Small intestine (tissue), 7 donors: ENCODE data around the gene GGT6. TPM values are rescaled to one million over a fixed set of nuclear protein-coding genes. Genes with fewer than 3 reads are reported as not detected.

Source experiments
- DNase-seq, 2 donors: peaks; one replicate each; pipeline versions ENCODE4 v3.0.0 to v3.0.0-alpha.2; 2013
- FAIRE-seq: peaks from 2 replicates; lab custom pipeline; 2012; peaks lifted over from hg19 to GRCh38; lab: Jason Lieb, UNC
- H3K27ac ChIP-seq, 3 donors: one replicate each; pipeline ENCODE4 v1.5.1; 2013; ENCODE audit warnings: low read length in 2 of 3, mild to moderate bottlenecking in 2 of 3, control low read depth in 1 of 3, inconsistent platforms in 1 of 3, low read depth in 1 of 3, moderate library complexity in 1 of 3
- H3K27me3 ChIP-seq, 3 donors: one replicate each; pipeline ENCODE4 v1.6.1; 2013; ENCODE audit warnings: low read length in 3 of 3, inconsistent platforms in 1 of 3; ENCODE audit not compliant: control insufficient read depth in 3 of 3, insufficient read depth in 3 of 3
- H3K36me3 ChIP-seq, 3 donors: one replicate each; pipeline ENCODE4 v1.6.1; 2013; ENCODE audit warnings: low read length in 3 of 3, inconsistent platforms in 1 of 3, low read depth in 1 of 3, mild to moderate bottlenecking in 1 of 3, moderate library complexity in 1 of 3; ENCODE audit not compliant: control insufficient read depth in 3 of 3, insufficient read depth in 2 of 3
- H3K4me1 ChIP-seq, 3 donors: one replicate each; pipeline ENCODE4 v1.6.1; 2013; ENCODE audit warnings: low read length in 2 of 3, inconsistent platforms in 1 of 3, low read depth in 1 of 3, mild to moderate bottlenecking in 1 of 3, moderate library complexity in 1 of 3; ENCODE audit not compliant: control insufficient read depth in 3 of 3, insufficient read depth in 2 of 3
- H3K4me3 ChIP-seq, 3 donors: one replicate each; pipeline ENCODE4 v1.5.1; 2013; ENCODE audit warnings: low read length in 3 of 3, control low read depth in 1 of 3, inconsistent platforms in 1 of 3, low read depth in 1 of 3, mild to moderate bottlenecking in 1 of 3, moderate library complexity in 1 of 3
- H3K9me3 ChIP-seq, 2 donors: one replicate each; pipeline ENCODE4 v1.6.1; 2013; ENCODE audit warnings: low read depth in 1 of 2, low read length in 1 of 2; ENCODE audit not compliant: control insufficient read depth in 2 of 2, insufficient read depth in 1 of 2
- WGBS, 3 donors: extraction: QIAGEN DNeasy Blood & Tissue Kit; methylation state at CpG; one replicate each; pipeline ENCODE4 v1.1.7; 2013; 5-methylcytosine and 5-hydroxymethylcytosine counted together
- polyA plus RNA-seq, 4 donors: library from polyadenylated mRNA; stranded (reverse) in 3 of 4; unstranded in 1 of 4; fragments of 200-250 nt in 3 of 4; fragments of 120-200 nt in 1 of 4; gene quantifications; one replicate each; pipeline versions ENCODE4 v1.2.1 to v1.2.3, GENCODE V29; 2013
- donor health status: healthy with polysubstance abuse.
- donor health status: control.
- donor health status: control.
- donor health status: Bipolar disorder and iron deficiency.
- donor health status: healthy.

GGT6 gene
- polyA plus RNA-seq, 4 donors = 4.5 to 63.9 (median 21.4) TPM

DNA sequence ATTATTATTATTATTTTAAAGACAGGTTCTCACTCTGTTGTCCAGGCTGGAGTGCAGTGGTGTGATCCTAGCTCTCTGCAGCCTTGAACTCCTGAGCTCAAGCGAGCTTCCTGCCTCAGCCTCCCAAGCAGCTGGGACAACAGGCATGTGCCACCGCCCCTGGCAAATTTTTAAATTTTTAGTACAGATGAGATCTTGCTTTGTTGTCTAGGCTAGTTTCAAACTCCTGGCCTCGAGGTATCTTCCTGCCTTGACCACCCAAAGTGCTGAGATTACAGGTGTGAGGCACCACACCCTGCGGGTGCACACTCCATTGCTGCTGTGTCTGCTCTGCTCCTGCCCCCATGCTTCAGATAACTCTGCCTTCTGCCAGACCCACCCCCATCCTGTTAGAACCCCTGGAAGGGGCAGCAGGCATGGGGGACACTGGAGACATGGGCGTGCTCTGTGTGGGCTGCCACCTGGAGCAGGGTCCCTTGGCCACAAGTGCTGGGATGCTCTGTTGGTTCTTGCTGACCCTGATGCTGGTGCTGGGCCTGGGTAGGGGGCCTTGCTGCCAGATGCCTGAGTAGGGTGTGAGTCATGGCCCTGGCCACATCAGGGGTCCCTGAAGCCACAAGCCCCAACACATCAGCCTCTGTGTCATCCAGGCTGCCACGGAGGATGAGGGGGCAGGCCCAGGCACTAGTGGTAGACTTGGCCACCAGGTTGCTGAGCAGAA is 2.6 kb downstream of the GGT6 start:
- Histone ChIP-seq H3K4me1 (peaks cover 9 to 49% (median 11%) of the 10 kb centered on the region in 3 donors), H3K36me3 (peaks cover 0 to 17% (median 3%) of the 10 kb centered on the region in 3 donors), H3K4me3 (no peak overlapping the region), H3K27me3 (no peaks in the 10 kb centered on the region), H3K9me3 (no peaks in the 10 kb centered on the region), H3K27ac (no peak overlapping the region)
- no peak for DNase-seq
- WGBS, 3 donors = 79 to 88% (median 85%) methylated on average over 6 of the region's 6 CpGs
- FAIRE-seq = no peak

DNA sequence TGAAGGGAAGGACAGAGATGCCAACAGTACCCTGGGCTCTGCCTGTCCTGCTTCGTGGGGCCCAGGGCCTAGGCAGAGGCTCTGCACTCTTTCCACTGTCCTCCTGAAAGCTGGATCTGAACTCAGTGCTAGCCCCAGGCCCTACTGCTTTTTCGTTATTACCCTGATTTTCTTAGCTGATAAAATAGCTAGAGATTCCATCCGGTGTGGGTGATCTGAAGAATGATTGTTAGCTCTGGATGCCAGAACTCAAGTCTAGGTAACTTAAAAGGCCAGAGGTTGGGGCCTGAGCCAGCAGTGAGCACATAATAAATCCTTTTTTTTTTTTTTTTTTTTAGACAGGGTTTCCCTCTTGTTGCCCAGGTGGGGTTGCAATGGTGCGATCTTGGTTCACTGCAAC is 3.4 kb downstream of the GGT6 start:
- no peak overlapping the region for H3K4me3 ChIP-seq
- DNase-seq = no peak
- no peak overlapping the region for H3K27ac ChIP-seq
- 57 to 79% (median 71%) methylated on average over 4 of the region's 4 CpGs for WGBS, 3 donors
- peaks cover 0 to 25% (median 11%) of the 10 kb centered on the region in 3 donors for H3K36me3 ChIP-seq
- no peaks in the 10 kb centered on the region for H3K27me3 ChIP-seq
- H3K4me1 ChIP-seq = peaks cover 7 to 42% (median 11%) of the 10 kb centered on the region in 3 donors
- no peak for FAIRE-seq
- no peaks in the 10 kb centered on the region for H3K9me3 ChIP-seq

DNA sequence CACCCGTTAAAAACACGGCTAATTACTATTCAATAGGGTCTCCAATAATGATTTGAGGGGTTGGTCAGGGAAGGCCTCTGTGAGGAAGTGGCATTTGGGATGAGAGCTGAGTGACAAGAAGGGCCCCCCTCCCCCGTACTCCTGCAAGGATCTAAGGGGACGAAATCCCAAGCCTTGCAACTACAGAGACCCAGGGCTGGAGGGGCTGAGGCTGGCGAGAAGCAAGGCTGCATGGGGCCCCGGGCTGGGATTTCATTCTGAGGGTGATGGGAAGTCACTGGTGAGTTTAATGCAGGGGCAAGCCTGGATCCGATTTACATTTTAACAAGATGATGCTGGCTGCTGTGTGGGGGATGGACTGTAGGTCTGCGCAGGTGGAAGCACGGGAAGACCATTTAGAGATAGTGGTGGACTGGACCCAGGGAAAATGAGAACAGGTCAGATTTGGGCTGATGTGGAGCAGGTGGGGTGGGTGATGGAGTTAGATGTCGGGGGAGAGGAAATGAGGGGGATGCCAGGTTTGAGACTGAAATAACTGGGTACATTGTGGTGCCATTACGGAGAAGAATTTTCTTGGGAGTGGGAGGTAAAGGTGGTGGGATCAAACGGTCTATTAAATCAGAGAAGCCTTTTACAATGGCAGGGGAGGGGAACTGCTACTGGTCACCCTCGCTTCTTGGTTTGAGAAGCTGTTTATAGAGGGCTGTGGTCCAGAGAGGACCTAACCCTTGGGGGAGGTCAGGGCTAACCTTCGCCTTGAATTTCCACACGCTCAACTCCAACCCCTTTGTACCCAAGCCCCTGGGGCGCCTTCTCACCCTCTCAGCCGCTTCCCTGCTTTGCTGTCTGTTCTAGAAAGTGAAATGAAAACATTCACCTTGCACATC is 4.3 kb downstream of the GGT6 start:
- Histone ChIP-seq H3K27me3 (no peaks in the 10 kb centered on the region), H3K4me3 (peak overlapping the region in 2 of 3 donors; percentile 68 to 88), H3K9me3 (no peaks in the 10 kb centered on the region), H3K27ac (peak overlapping the region; percentile 76 to 85 (median 77)), H3K36me3 (peaks cover 4 to 32% (median 17%) of the 10 kb centered on the region in 3 donors), H3K4me1 (peaks cover 6 to 34% (median 11%) of the 10 kb centered on the region in 3 donors)
- 57 to 65% (median 60%) methylated on average over 17 of the region's 17 CpGs for WGBS, 3 donors
- no peak for FAIRE-seq
- DNase-seq = no peak

DNA sequence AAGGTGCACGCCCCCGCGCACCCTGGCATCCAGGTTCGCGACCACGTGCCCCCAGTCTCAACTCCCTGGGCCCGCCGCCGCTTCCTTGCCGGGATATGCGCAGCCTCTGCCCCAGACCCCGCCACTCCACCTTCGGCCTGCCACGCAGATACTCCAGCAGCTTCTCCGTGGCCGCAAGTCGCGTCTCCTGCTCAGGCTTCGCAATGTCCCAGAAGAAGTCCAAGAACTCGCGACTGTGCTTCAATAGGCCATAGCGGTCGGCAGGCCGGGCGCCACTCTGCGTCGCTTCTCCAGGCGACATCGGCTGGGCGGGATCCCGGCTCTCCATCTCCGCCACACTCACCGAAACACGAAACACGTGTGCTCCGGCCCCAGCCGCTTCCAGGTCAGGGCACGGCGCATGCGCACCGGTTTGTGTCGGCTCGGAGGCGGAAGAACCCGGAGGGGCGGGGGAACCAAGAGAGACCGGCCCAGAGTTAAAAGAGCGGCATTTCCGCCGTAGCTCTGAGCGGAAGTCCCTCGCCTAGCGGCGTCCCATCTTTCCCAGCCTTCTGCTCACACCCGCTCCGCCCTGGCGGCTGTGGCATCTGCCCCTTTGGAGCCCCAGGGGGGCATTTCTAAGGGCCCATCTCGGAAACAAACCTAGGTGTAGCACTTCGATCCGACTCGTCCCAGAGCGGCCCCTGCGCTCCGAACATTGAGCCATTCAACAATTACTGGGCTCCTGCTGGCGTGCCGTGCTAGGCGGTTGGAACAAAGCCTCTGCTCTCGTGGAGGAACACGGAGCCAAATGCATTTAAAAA is 5.2 kb downstream of the GGT6 start, which contains the start of gene MYBBP1A:
Gene MYBBP1A (minus strand): TSS at position 388 of the 803 bp plus-strand sequence. CDS start 60 bp downstream, at position 328.
- H3K27ac ChIP-seq = peak within 1 kb of the TSS; percentile 76 to 85 (median 77)
- DNase-seq = peak; percentile 97 to 98
- peaks cover 9 to 41% (median 19%) of the 10 kb centered on the region in 3 donors for H3K36me3 ChIP-seq
- H3K27me3 ChIP-seq = no peaks in the 10 kb centered on the region
- 0 to 1% (median 0%) methylated on average over 68 to 69 of the region's 69 CpGs for WGBS, 3 donors
- H3K9me3 ChIP-seq = no peaks in the 10 kb centered on the region
- no peak for FAIRE-seq
- peak within 1 kb of the TSS; percentile 62 to 88 (median 68) for H3K4me3 ChIP-seq
- H3K4me1 ChIP-seq = peaks cover 4 to 25% (median 8%) of the 10 kb centered on the region in 3 donors

DNA sequence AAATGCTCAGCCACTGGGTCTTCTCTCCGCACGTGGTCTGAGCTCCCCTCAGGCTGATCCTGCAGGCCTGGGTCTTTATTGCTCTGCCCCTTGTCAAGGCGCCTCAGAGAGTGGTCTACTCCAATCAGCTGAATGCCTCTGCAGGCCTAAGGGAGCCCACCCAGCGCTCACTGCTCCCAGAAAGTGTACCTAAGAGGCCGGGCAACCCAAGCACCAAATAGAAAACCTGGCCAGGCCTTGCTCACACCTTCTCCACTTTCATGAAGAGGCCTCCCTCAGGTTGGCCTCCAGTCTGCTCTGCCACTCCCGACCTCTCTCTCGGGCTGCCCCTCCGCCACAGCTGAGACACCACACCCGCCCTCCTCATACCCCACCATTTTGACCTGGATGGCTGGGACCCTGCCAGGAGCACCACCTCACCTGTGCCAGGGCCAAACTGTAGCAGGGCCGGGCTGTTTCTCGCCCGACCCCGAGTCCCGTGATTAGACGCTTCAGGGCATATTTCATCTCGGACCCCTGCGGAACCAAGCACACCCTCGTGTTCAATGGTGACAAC is 5.9 kb downstream of the GGT6 start:
- H3K4me1 ChIP-seq = peaks cover 4 to 18% (median 8%) of the 10 kb centered on the region in 3 donors
- H3K9me3 ChIP-seq = no peaks in the 10 kb centered on the region
- H3K36me3 ChIP-seq = peaks cover 10 to 48% (median 26%) of the 10 kb centered on the region in 3 donors
- WGBS, 3 donors = 11 to 14% (median 11%) methylated on average over 17 to 18 of the region's 18 CpGs
- H3K4me3 ChIP-seq = peak overlapping the region; percentile 62 to 88 (median 68)
- peak overlapping the region in 1 of 3 donors; percentile 32 for H3K27ac ChIP-seq
- no peak for FAIRE-seq
- H3K27me3 ChIP-seq = no peaks in the 10 kb centered on the region
- DNase-seq = peak in 1 of 2 donors; percentile 33

DNA sequence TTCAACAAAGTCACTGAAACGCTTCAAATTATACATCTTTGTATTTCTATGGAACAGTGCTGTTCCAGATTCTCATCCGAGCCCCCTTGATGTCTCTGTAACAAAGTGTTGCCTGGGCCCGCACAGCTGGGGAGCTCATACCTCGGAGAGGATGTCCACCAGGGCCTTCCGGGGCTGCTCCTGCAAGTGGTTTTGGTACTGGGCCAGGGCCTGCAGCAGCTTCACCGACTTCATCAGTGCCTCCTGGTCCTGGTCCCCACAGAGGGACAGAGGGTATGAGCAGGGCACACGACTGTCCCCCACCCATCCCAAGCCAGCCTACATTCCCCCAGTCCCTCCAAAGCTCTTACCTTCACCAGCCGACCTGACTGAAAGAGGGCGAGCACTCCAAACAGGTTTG is 6.7 kb downstream of the GGT6 start:
- Histone ChIP-seq H3K9me3 (no peaks in the 10 kb centered on the region), H3K27ac (no peak overlapping the region), H3K36me3 (peaks cover 15 to 56% (median 26%) of the 10 kb centered on the region in 3 donors), H3K27me3 (no peaks in the 10 kb centered on the region), H3K4me3 (peak overlapping the region in 1 of 3 donors; percentile 8), H3K4me1 (peaks cover 4 to 12% (median 6%) of the 10 kb centered on the region in 3 donors)
- 71 to 85% (median 77%) methylated on average over 9 of the region's 9 CpGs for WGBS, 3 donors
- FAIRE-seq = no peak
- no peak for DNase-seq

DNA sequence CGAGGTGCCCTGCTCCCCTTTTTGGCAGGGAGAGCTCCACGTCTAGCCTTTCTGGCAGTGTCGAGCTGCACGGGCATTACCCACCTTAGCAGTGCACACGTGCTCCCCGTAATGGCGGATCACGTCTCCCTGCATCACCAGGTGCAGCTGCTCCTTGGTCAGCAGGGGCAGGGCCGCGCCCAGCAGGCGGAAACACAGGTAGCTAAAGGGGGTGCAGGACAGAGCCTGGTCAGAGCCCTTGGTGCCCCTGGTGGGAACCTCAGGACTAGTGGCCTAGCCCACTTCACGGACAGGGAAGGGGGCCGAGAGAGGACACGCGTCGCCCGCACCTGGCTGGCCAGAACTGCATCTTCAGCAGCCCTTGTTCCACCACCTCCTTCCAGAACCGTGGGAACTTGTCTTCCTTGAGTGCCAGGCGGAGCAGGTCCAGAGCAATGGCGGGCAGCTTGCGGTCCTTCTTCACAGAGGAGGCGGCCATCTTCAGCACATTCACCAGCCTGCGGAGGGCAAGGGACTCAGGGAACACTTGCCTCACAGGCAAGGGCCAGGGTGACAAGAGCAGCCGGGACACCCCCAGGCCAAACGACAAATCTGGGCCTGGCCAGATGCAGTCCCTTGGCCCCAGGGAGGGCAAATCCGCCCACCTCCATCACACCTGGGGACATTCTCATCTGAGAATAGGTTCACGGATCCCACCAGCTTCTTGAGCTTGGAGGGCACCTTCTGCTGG is 8.4 kb downstream of the GGT6 start:
- H3K4me1 ChIP-seq = peaks cover 4 to 12% (median 6%) of the 10 kb centered on the region in 3 donors
- no peaks in the 10 kb centered on the region for H3K27me3 ChIP-seq
- FAIRE-seq (no peak), DNase-seq (no peak)
- 95 to 97% (median 95%) methylated on average over 27 of the region's 27 CpGs for WGBS, 3 donors
- H3K9me3 ChIP-seq = no peaks in the 10 kb centered on the region
- H3K4me3 ChIP-seq = no peak overlapping the region
- H3K36me3 ChIP-seq = peaks cover 24 to 73% (median 30%) of the 10 kb centered on the region in 3 donors
- no peak overlapping the region for H3K27ac ChIP-seq
